H9 (cell line): ENCODE data around the gene FHOD1. TPM values are rescaled to one million over a fixed set of nuclear protein-coding genes. Genes with fewer than 3 reads are reported as not detected.

ENCODE experiments used
- DNase-seq: peaks from one replicate; pipeline ENCODE4 v3.0.0-alpha.2; 2017
- H2AFZ ChIP-seq: one replicate; pipeline ENCODE4 v1.6.1; 2013; ENCODE audit warnings: mild to moderate bottlenecking, low read length, control low read depth, moderate library complexity
- H2AK5ac ChIP-seq: 2 replicates; pipeline ENCODE4 v1.6.1; 2013; ENCODE audit warnings: low read length, control low read depth, mixed read lengths; ENCODE audit not compliant: insufficient read length
- H2BK120ac ChIP-seq: one replicate; pipeline ENCODE4 v1.6.1; 2013; ENCODE audit warnings: low read depth, mild to moderate bottlenecking, low read length, control low read depth, inconsistent platforms; ENCODE audit not compliant: poor library complexity, severe bottlenecking
- H2BK12ac ChIP-seq: 2 replicates; pipeline ENCODE4 v1.6.1; 2013; ENCODE audit warnings: low read length, control low read depth, mixed read lengths, low read depth; ENCODE audit not compliant: insufficient read length
- H2BK15ac ChIP-seq: 2 replicates; pipeline ENCODE4 v1.6.1; 2013; ENCODE audit warnings: low read depth, low read length, control low read depth
- H2BK20ac ChIP-seq: one replicate; pipeline ENCODE4 v1.6.1; 2013; ENCODE audit warnings: low read depth, mild to moderate bottlenecking, low read length, control low read depth, inconsistent platforms; ENCODE audit not compliant: poor library complexity, severe bottlenecking
- H2BK5ac ChIP-seq: 2 replicates; pipeline ENCODE4 v1.6.1; 2013; ENCODE audit warnings: low read length, control low read depth, mixed read lengths; ENCODE audit not compliant: insufficient read length
- H3K14ac ChIP-seq: 2 replicates; pipeline ENCODE4 v1.6.1; 2013; ENCODE audit warnings: low read length, control low read depth; ENCODE audit not compliant: insufficient read depth
- H3K18ac ChIP-seq: 2 replicates; pipeline ENCODE4 v1.6.1; 2013; ENCODE audit warnings: low read depth, mild to moderate bottlenecking, mixed read lengths, low read length, control low read depth; ENCODE audit not compliant: insufficient read length
- H3K23ac ChIP-seq: 2 replicates; pipeline ENCODE4 v1.6.1; 2013; ENCODE audit warnings: low read length, control low read depth, mixed read lengths, low read depth; ENCODE audit not compliant: insufficient read length
- H3K23me2 ChIP-seq: 2 replicates; pipeline ENCODE4 v1.6.1; 2013; ENCODE audit warnings: low read depth, mild to moderate bottlenecking, mixed read lengths, low read length, control low read depth; ENCODE audit not compliant: insufficient read length, poor library complexity, severe bottlenecking
- H3K27ac ChIP-seq: 2 replicates; pipeline ENCODE4 v1.5.1; 2013; ENCODE audit warnings: low read length, control low read depth, mixed read lengths, low read depth; ENCODE audit not compliant: insufficient read length
- H3K27me3 ChIP-seq: 2 replicates; pipeline ENCODE4 v1.6.1; 2013; ENCODE audit warnings: low read length, control low read depth, inconsistent platforms; ENCODE audit not compliant: insufficient read depth
- H3K4ac ChIP-seq: 2 replicates; pipeline ENCODE4 v1.6.1; 2013; ENCODE audit warnings: low read depth, mild to moderate bottlenecking, control low read depth, inconsistent platforms, low read length, moderate library complexity
- H3K4me1 ChIP-seq: 2 replicates; pipeline ENCODE4 v1.6.1; 2013; ENCODE audit warnings: low read length, control low read depth, inconsistent platforms; ENCODE audit not compliant: insufficient read depth
- H3K4me2 ChIP-seq: 2 replicates; pipeline ENCODE4 v1.6.1; 2013; ENCODE audit warnings: low read length, control low read depth, mixed read lengths; ENCODE audit not compliant: insufficient read length, insufficient read depth
- H3K56ac ChIP-seq: 2 replicates; pipeline ENCODE4 v1.6.1; 2013; ENCODE audit warnings: low read depth, mild to moderate bottlenecking, mixed read lengths, low read length, control low read depth; ENCODE audit not compliant: insufficient read length
- H3K79me1 ChIP-seq: 2 replicates; pipeline ENCODE4 v1.6.1; 2013; ENCODE audit warnings: low read depth, mild to moderate bottlenecking, moderate library complexity, low read length, control low read depth, inconsistent platforms; ENCODE audit not compliant: insufficient read depth, poor library complexity, severe bottlenecking
- H3K79me2 ChIP-seq: 2 replicates; pipeline ENCODE4 v1.6.1; 2013; ENCODE audit warnings: low read length, control low read depth, inconsistent platforms; ENCODE audit not compliant: insufficient read depth
- H3K9ac ChIP-seq: 2 replicates; pipeline ENCODE4 v1.6.1; 2013; ENCODE audit warnings: low read length, control low read depth, mixed read lengths; ENCODE audit not compliant: insufficient read length; ENCODE audit errors: extremely low read depth
- H3K9me3 ChIP-seq: one replicate; pipeline ENCODE4 v1.6.1; 2013; ENCODE audit warnings: low read depth, low read length, inconsistent platforms; ENCODE audit not compliant: control insufficient read depth
- H3T11ph ChIP-seq: one replicate; pipeline ENCODE4 v1.6.1; 2013; ENCODE audit warnings: mild to moderate bottlenecking, low read length, control low read depth, inconsistent platforms
- H4K20me1 ChIP-seq: one replicate; pipeline ENCODE4 v1.6.1; 2013; ENCODE audit not compliant: control insufficient read depth, insufficient read length, insufficient read depth
- H4K5ac ChIP-seq: 2 replicates; pipeline ENCODE4 v1.6.1; 2013; ENCODE audit warnings: low read depth, mild to moderate bottlenecking, mixed read lengths, low read length, control low read depth; ENCODE audit not compliant: insufficient read length
- H4K8ac ChIP-seq: replicated peaks from 2 replicates; pipeline ENCODE4 v1.6.1; 2013; ENCODE audit warnings: low read length, control low read depth, mixed read lengths, low read depth; ENCODE audit not compliant: insufficient read length
- H4K91ac ChIP-seq: 2 replicates; pipeline ENCODE4 v1.6.1; 2013; ENCODE audit warnings: low read depth, mild to moderate bottlenecking, moderate library complexity, mixed read lengths, low read length, control low read depth; ENCODE audit not compliant: insufficient read length
- H3K27ac Mint-ChIP-seq, 3 experiments: 2 replicates in 2 of 3; 3 replicates in 1 of 3; pipeline ENCODE4 v1.8.0; 2020 to 2021; ENCODE audit warnings: mixed read lengths in 3 of 3, mild to moderate bottlenecking in 1 of 3, moderate library complexity in 1 of 3
- H3K27me3 Mint-ChIP-seq: 2 replicates; pipeline ENCODE4 v1.8.0; 2021; ENCODE audit warnings: low read depth, mild to moderate bottlenecking, moderate library complexity, mixed read lengths
- H3K36me3 Mint-ChIP-seq, 3 experiments: 2 replicates in 2 of 3; 3 replicates in 1 of 3; pipeline ENCODE4 v1.8.0; 2020 to 2021; ENCODE audit warnings: low read depth in 3 of 3, mixed read lengths in 3 of 3; ENCODE audit not compliant: insufficient read depth in 1 of 3
- H3K4me1 Mint-ChIP-seq, 2 experiments: 2 replicates each; pipeline ENCODE4 v1.8.0; 2020; ENCODE audit warnings: mixed read lengths in 2 of 2
- H3K4me3 Mint-ChIP-seq, 2 experiments: 2 replicates in 1 of 2; 3 replicates in 1 of 2; pipeline ENCODE4 v1.8.0; 2020 to 2021; ENCODE audit warnings: mild to moderate bottlenecking in 2 of 2, mixed read lengths in 2 of 2, moderate library complexity in 1 of 2
- H3K9me3 Mint-ChIP-seq, 2 experiments: 2 replicates in 1 of 2; 3 replicates in 1 of 2; pipeline ENCODE4 v1.8.0; 2020; ENCODE audit warnings: mild to moderate bottlenecking in 2 of 2, mixed read lengths in 2 of 2, moderate library complexity in 1 of 2
- WGBS: extraction: QIAGEN DNeasy Blood & Tissue Kit; methylation state at CpG from one replicate; pipeline ENCODE4 v1.1.7; 2013; ENCODE audit warnings: missing lambda C conversion rate, low lambda C conversion rate, mixed read lengths; ENCODE audit not compliant: insufficient read length; ENCODE audit errors: extremely low coverage; 5-methylcytosine and 5-hydroxymethylcytosine counted together
- total RNA-seq: library from RNA; stranded (reverse); gene quantifications from 2 replicates; pipeline ENCODE4 v1.2.1, GENCODE V29; 2021
- TF ChIP-seq, protein P1 (sequence below): fragments of 200-600 bp; sonication (generic); conservative IDR thresholded peaks from 3 replicates; pipeline ENCODE4 v1.8.0; 2021; ENCODE audit warnings: antibody characterized with exemption, mild to moderate bottlenecking

FHOD1 gene
- total RNA-seq, 1 experiment from 2014 or later = 67.0 TPM

DNA sequence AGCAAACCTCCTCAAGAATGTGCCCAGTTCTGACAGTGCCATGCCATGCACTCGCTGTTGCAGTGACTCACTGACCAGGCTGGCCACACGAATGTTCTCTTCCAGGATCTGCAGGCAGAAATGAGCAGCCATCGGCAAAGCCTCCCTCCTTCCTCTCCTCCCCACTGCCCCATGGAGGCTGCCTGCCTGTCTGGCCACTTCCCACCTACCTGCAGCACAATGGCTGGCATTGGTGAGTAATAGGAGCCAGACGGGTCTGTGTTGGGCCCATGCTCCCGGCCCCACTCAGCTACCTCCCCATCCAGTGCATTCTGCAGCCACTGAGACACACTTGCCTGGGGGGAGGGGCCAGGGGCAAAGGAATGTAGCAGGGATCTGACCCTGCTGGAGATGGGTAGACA, 60.7 kb downstream of the FHOD1 start:
- no peak overlapping the region for H3K4me3 Mint-ChIP-seq
- Histone ChIP-seq H3K4me2 (no peak overlapping the region), H3K27me3 (peaks cover 4% of the 10 kb centered on the region), H4K20me1 (no peaks in the 10 kb centered on the region), H2BK5ac (no peak overlapping the region), H2AFZ (no peak overlapping the region), H3K9me3 (no peaks in the 10 kb centered on the region), H3K79me2 (no peaks in the 10 kb centered on the region), H2AK5ac (no peak overlapping the region), H4K8ac (no peak overlapping the region), H3K4ac (no peak overlapping the region), H4K91ac (no peak overlapping the region), H3K14ac (no peak overlapping the region), H2BK12ac (no peak overlapping the region), H3K23ac (no peak overlapping the region), H4K5ac (no peak overlapping the region), H2BK20ac (no peak overlapping the region), H3K4me1 (peaks cover 6% of the 10 kb centered on the region; the same call in 1 of the 2 replicates), H3K18ac (no peak overlapping the region), H2BK15ac (no peak overlapping the region), H3K56ac (no peak overlapping the region), H2BK120ac (no peak overlapping the region), H3K23me2 (peaks cover 12% of the 10 kb centered on the region), H3T11ph (no peak overlapping the region), H3K79me1 (no peaks in the 10 kb centered on the region), H3K9ac (no peak overlapping the region), H3K27ac (no peak overlapping the region)
- DNase-seq = no peak
- no peaks in the 10 kb centered on the region; a peak in 2 of 5 replicates for H3K9me3 Mint-ChIP-seq
- no peaks in the 10 kb centered on the region for H3K36me3 Mint-ChIP-seq
- TF ChIP-seq, protein P1, sequence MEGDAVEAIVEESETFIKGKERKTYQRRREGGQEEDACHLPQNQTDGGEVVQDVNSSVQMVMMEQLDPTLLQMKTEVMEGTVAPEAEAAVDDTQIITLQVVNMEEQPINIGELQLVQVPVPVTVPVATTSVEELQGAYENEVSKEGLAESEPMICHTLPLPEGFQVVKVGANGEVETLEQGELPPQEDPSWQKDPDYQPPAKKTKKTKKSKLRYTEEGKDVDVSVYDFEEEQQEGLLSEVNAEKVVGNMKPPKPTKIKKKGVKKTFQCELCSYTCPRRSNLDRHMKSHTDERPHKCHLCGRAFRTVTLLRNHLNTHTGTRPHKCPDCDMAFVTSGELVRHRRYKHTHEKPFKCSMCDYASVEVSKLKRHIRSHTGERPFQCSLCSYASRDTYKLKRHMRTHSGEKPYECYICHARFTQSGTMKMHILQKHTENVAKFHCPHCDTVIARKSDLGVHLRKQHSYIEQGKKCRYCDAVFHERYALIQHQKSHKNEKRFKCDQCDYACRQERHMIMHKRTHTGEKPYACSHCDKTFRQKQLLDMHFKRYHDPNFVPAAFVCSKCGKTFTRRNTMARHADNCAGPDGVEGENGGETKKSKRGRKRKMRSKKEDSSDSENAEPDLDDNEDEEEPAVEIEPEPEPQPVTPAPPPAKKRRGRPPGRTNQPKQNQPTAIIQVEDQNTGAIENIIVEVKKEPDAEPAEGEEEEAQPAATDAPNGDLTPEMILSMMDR = no peak
- no CpG with 5 or more reads among the region's 5 CpGs for WGBS
- peaks cover 19 to 25% of the 10 kb centered on the region in 2 experiments for H3K4me1 Mint-ChIP-seq
- H3K27ac Mint-ChIP-seq = no peak overlapping the region
- peaks cover 29% of the 10 kb centered on the region for H3K27me3 Mint-ChIP-seq
